ENCODE measurements around the gene LBHD2.
"Not testable (repeated sequence)": the region's sequence is repeated elsewhere in the genome, so short reads cannot be mapped to it uniquely, and the experiment has no call there.

The LBHD2 gene

GRCh38 chr14:103084021-103084919 lies at the start of gene LBHD2:
Gene LBHD2 (plus strand): TSS chr14:103084210. CDS start chr14:103086013, 1,803 bp downstream.
- in situ Hi-C loops (cut with HindIII; ENCODE audit: low sequenced_read_pairs) = no loop called here

GRCh38 chr14:103041464-103041863 lies 42.5 kb upstream of the LBHD2 start:
- in situ Hi-C loops (cut with HindIII; ENCODE audit: low sequenced_read_pairs) = no loop called here

- in situ Hi-C loops (cut with HindIII; ENCODE audit: low sequenced_read_pairs) = no loop called here
These were observed 40.6 kb upstream of the LBHD2 start for GRCh38 chr14:103043257-103044015.

GRCh38 chr14:103045371-103045869 lies 38.6 kb upstream of the LBHD2 start:
- in situ Hi-C loops (cut with HindIII; ENCODE audit: low sequenced_read_pairs) = no loop called here

- in situ Hi-C loops (cut with HindIII; ENCODE audit: low sequenced_read_pairs) = not testable (repeated sequence)
These were observed 36.6 kb upstream of the LBHD2 start for GRCh38 chr14:103047453-103047852.

GRCh38 chr14:103050935-103051334 lies 33.1 kb upstream of the LBHD2 start:
- in situ Hi-C loops (cut with HindIII; ENCODE audit: low sequenced_read_pairs) = no loop called here

GRCh38 chr14:103052407-103052806 lies 31.6 kb upstream of the LBHD2 start:
- in situ Hi-C loops (cut with HindIII; ENCODE audit: low sequenced_read_pairs) = no loop called here

GRCh38 chr14:103055695-103056094 lies 28.3 kb upstream of the LBHD2 start:
- in situ Hi-C loops (cut with HindIII; ENCODE audit: low sequenced_read_pairs) = no loop called here

GRCh38 chr14:103056322-103057027 lies 27.5 kb upstream of the LBHD2 start:
- in situ Hi-C loops (cut with HindIII; ENCODE audit: low sequenced_read_pairs) = no loop called here

GRCh38 chr14:103057028-103057371 lies 27.0 kb upstream of the LBHD2 start:
- in situ Hi-C loops (cut with HindIII; ENCODE audit: low sequenced_read_pairs) = no loop called here

- in situ Hi-C loops (cut with HindIII; ENCODE audit: low sequenced_read_pairs) = no loop called here
These were observed 26.4 kb upstream of the LBHD2 start, which contains the start of gene CDC42BPB for GRCh38 chr14:103057372-103058163. Gene CDC42BPB (minus strand): TSS chr14:103057549. CDS start chr14:103057173, 376 bp downstream.

GRCh38 chr14:103058164-103059055 lies 25.6 kb upstream of the LBHD2 start:
- in situ Hi-C loops (cut with HindIII; ENCODE audit: low sequenced_read_pairs) = no loop called here

GRCh38 chr14:103059556-103059955 lies 24.5 kb upstream of the LBHD2 start:
- in situ Hi-C loops (cut with HindIII; ENCODE audit: low sequenced_read_pairs) = no loop called here

GRCh38 chr14:103061482-103061976 lies 22.5 kb upstream of the LBHD2 start:
- in situ Hi-C loops (cut with HindIII; ENCODE audit: low sequenced_read_pairs) = no loop called here

GRCh38 chr14:103064436-103064835 lies 19.6 kb upstream of the LBHD2 start:
- in situ Hi-C loops (cut with HindIII; ENCODE audit: low sequenced_read_pairs) = no loop called here

- in situ Hi-C loops (cut with HindIII; ENCODE audit: low sequenced_read_pairs) = no loop called here
These were observed 19.0 kb upstream of the LBHD2 start for GRCh38 chr14:103064978-103065377.

GRCh38 chr14:103065861-103066260 lies 18.1 kb upstream of the LBHD2 start:
- in situ Hi-C loops (cut with HindIII; ENCODE audit: low sequenced_read_pairs) = no loop called here

GRCh38 chr14:103066399-103066798 lies 17.6 kb upstream of the LBHD2 start:
- in situ Hi-C loops (cut with HindIII; ENCODE audit: low sequenced_read_pairs) = no loop called here

Measured in endothelial cell of hepatic sinusoid (primary cell).